ENCODE measurements around the gene SLC15A4. TPM values are rescaled to one million over a fixed set of nuclear protein-coding genes. Genes with fewer than 3 reads are reported as not detected.

Gene SLC15A4
- 10 to 100 TPM; 54.2 to 58.6 TPM for total RNA-seq

GRCh38 chr12:128823916-128824839, at the start of gene SLC15A4:
Gene SLC15A4 (minus strand): TSS chr12:128823958. CDS start chr12:128823943, 15 bp downstream.
- peak; percentile 98 for DNase-seq (ENCODE audit: low spot score)
- Mint-ChIP-seq H3K4me3 (peak within 1 kb of the TSS; percentile 80), H3K4me1 (ENCODE audit: low read depth in 2 of 2) (peaks cover 37 to 42% of the 10 kb centered on the region in 2 donors), H3K27me3 (no peaks in the 10 kb centered on the region), H3K27ac (peak within 1 kb of the TSS; percentile 71 to 80), H3K9me3 (no peaks in the 10 kb centered on the region), H3K36me3 (peaks cover 14% of the 10 kb centered on the region)
- ATAC-seq: peak; percentile 95 to 97

DNA sequence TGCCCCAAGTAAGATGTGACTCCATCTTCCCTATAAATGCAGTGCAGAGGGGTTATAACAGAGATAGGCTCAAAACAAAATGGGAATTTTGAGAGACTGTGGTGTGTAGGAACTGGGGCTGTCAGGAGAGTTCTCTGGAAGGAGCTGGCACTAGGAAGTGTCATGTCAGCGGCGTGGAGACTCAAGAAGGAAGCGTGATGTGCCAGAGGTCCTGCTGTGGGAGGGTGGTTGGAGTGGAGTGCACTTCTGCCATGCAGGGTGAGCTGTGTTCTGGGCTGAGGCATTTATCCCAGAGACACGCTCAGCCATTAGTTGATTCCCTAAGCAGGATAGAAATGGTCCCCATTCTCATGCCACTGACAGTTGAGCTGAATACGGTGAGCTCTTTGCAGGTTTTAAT, 48.5 kb upstream of the SLC15A4 start:
- no peak for DNase-seq (ENCODE audit: low spot score)
- Mint-ChIP-seq H3K36me3 (peaks cover 11% of the 10 kb centered on the region), H3K27ac (no peak overlapping the region), H3K4me1 (ENCODE audit: low read depth in 2 of 2) (no peaks in the 10 kb centered on the region), H3K27me3 (no peaks in the 10 kb centered on the region), H3K9me3 (no peaks in the 10 kb centered on the region), H3K4me3 (no peak overlapping the region)
- no peak for ATAC-seq

DNA sequence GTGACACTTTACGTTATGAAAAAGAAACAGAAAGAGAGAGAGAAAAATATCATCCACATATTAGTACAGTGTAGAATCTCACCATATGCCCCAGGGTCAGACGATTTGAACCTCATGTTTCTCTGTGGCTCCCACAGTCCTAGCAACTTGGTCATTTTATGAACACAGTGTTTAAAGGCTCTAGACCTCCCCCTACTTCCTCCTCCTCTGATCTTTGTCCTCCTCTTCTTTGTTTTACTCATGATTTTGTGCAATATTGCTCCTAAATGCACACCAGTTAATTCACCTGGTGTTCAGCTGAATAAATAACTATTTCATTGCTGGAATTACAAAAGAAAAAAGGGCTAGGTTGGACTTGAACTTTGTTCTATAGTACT, 47.7 kb upstream of the SLC15A4 start:
- ATAC-seq (no peak), DNase-seq (ENCODE audit: low spot score) (no peak)
- no peak overlapping the region for H3K27ac Mint-ChIP-seq
- no peaks in the 10 kb centered on the region for H3K9me3 Mint-ChIP-seq
- no peaks in the 10 kb centered on the region for H3K4me1 Mint-ChIP-seq (ENCODE audit: low read depth in 2 of 2)
- peaks cover 6% of the 10 kb centered on the region for H3K36me3 Mint-ChIP-seq
- H3K27me3 Mint-ChIP-seq: no peaks in the 10 kb centered on the region
- H3K4me3 Mint-ChIP-seq: no peak overlapping the region

DNA sequence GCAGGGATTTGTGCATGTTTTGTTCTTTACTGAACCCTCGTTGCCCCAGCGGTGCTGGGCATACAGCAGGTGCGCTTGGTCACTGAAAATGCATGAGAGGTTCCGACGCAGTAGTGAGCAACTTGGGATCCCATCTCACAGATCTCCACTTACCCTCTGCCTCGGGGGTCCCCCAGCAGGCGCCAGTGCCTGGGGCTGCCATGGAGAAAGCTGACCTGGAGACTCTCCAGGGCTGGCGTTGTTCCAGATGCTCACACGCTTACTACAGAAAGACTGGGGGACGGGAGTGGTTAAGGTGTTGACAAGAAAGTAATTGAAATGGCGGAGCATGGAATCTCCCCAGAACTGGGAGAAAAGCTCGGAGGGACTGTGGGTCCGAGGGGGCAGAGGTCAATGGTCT, 43.7 kb upstream of the SLC15A4 start:
- no peak overlapping the region for H3K27ac Mint-ChIP-seq
- no peaks in the 10 kb centered on the region for H3K27me3 Mint-ChIP-seq
- H3K9me3 Mint-ChIP-seq: no peaks in the 10 kb centered on the region
- peaks cover 0 to 3% of the 10 kb centered on the region in 2 donors for H3K4me1 Mint-ChIP-seq (ENCODE audit: low read depth in 2 of 2)
- DNase-seq (ENCODE audit: low spot score) (peak; percentile 34), ATAC-seq (no peak)
- no peaks in the 10 kb centered on the region for H3K36me3 Mint-ChIP-seq
- no peak overlapping the region for H3K4me3 Mint-ChIP-seq

GRCh38 chr12:128864516-128865186, 40.9 kb upstream of the SLC15A4 start:
- H3K36me3 Mint-ChIP-seq: no peaks in the 10 kb centered on the region
- ATAC-seq: no peak
- H3K27me3 Mint-ChIP-seq: peaks cover 0 to 7% of the 10 kb centered on the region in 2 donors
- peak overlapping the region in 1 of 2 donors; percentile 26 for H3K27ac Mint-ChIP-seq
- H3K4me1 Mint-ChIP-seq (ENCODE audit: low read depth in 2 of 2): peaks cover 0 to 3% of the 10 kb centered on the region in 2 donors
- H3K4me3 Mint-ChIP-seq: no peak overlapping the region
- H3K9me3 Mint-ChIP-seq: no peaks in the 10 kb centered on the region
- peak; percentile 10 for DNase-seq (ENCODE audit: low spot score)

GRCh38 chr12:128863957-128864356, 40.2 kb upstream of the SLC15A4 start:
- peaks cover 0 to 3% of the 10 kb centered on the region in 2 donors for H3K4me1 Mint-ChIP-seq (ENCODE audit: low read depth in 2 of 2)
- no peak overlapping the region for H3K4me3 Mint-ChIP-seq
- H3K27me3 Mint-ChIP-seq: peaks cover 0 to 7% of the 10 kb centered on the region in 2 donors
- peak overlapping the region in 1 of 2 donors; percentile 26 for H3K27ac Mint-ChIP-seq
- H3K9me3 Mint-ChIP-seq: no peaks in the 10 kb centered on the region
- ATAC-seq: no peak
- DNase-seq (ENCODE audit: low spot score): peak; percentile 16
- H3K36me3 Mint-ChIP-seq: no peaks in the 10 kb centered on the region

DNA sequence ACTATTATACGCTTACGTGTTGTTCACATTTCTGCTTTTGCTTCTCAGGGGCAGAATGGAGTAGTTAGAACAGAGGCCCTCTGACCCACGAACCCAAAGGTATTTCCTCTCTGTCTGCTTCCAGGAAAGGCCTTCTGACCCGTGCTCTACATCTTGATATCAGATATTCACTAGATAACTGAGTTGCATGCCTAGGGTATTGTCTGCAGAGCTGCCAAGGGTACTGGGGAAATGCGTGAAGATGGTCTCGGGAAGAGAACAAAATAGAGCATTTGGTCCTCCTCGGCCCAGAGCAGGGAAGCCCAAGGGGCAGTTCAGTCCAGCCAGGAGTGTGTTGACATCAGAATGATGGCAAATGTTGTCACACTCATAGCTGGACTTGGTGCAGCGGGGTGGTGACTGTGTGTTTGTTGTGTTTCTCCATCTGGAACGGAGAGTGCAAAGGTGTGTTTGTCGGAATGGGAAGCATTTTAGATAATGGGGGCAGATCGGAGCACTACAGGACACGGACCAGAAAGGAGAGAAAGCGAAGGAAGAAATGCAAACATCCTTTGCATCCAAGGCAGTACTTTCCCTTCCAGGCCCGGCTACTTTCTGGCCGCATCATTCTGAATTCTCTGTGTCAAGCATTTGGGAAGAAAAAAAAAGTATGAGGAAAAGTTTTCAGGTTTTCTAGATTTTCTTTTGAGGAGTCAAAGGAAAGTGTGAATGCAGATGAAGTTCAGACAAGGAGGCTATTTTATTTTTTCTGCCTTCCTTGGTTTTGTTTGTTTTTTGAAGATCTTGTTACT, 37.7 kb upstream of the SLC15A4 start:
- H3K4me1 Mint-ChIP-seq (ENCODE audit: low read depth in 2 of 2): peaks cover 0 to 4% of the 10 kb centered on the region in 2 donors
- H3K4me3 Mint-ChIP-seq: no peak overlapping the region
- H3K27me3 Mint-ChIP-seq: peaks cover under 1 to 7% of the 10 kb centered on the region in 2 donors
- H3K36me3 Mint-ChIP-seq: no peaks in the 10 kb centered on the region
- no peak overlapping the region for H3K27ac Mint-ChIP-seq
- ATAC-seq: no peak
- DNase-seq (ENCODE audit: low spot score): no peak
- no peaks in the 10 kb centered on the region for H3K9me3 Mint-ChIP-seq

DNA sequence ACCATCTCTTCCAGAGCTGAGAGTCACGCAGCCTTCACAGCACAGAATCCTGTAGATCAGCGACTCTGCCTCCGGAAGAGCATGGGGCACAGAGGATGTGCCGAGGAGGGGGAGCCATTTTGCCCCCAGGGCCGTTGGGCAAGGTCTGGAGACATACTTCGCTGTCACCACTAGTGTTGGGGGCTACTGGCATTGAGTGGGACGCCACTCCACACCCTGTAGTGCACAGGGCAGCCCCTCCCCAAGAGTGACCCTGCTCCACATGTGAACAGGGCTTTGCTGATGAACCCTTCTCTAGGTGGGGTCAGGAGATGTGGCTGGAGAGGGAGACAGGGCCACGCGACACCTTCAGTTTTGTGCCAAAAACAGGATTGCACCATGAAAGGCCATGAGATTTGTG, 35.6 kb upstream of the SLC15A4 start:
- Mint-ChIP-seq H3K27ac (no peak overlapping the region), H3K4me1 (ENCODE audit: low read depth in 2 of 2) (peaks cover 0 to 4% of the 10 kb centered on the region in 2 donors), H3K4me3 (no peak overlapping the region), H3K36me3 (no peaks in the 10 kb centered on the region), H3K9me3 (no peaks in the 10 kb centered on the region), H3K27me3 (peaks cover 3 to 13% of the 10 kb centered on the region in 2 donors)
- ATAC-seq (no peak), DNase-seq (ENCODE audit: low spot score) (no peak)

DNA sequence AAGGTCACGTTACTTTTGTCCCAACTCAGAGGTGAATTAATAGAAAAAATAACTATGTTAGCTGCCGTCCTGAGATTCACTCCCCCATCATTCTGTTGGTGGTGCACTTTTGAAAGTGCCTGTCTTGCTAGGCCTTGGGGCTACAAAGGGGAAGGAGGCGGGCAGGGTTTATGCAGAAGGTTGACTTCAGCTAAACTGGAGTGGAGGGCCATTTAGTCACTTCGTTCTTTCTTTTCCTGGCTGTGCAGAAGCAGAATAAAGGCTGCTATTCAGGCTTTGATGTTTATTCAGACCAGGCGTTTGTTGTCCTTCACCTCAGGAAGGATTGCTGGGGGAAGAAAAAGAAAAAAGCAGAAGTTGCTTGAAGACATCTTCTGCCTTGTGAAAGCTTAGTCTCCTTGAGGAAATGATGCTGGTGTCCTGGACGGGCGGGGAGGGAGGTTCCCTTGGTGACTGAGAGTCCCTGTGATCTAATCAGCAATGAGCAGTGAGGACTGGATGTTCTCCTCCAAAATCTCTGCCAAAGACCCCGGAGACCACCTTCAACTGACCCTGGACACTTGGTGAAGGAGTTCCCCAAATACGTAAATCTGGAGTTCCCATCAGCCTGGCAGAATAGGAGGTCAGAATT, 33.5 kb upstream of the SLC15A4 start:
- H3K4me1 Mint-ChIP-seq (ENCODE audit: low read depth in 2 of 2): peaks cover 0 to 7% of the 10 kb centered on the region in 2 donors
- H3K36me3 Mint-ChIP-seq: no peaks in the 10 kb centered on the region
- DNase-seq (ENCODE audit: low spot score) (no peak), ATAC-seq (no peak)
- no peaks in the 10 kb centered on the region for H3K9me3 Mint-ChIP-seq
- peaks cover 6 to 19% of the 10 kb centered on the region in 2 donors for H3K27me3 Mint-ChIP-seq
- H3K4me3 Mint-ChIP-seq: no peak overlapping the region
- no peak overlapping the region for H3K27ac Mint-ChIP-seq

DNA sequence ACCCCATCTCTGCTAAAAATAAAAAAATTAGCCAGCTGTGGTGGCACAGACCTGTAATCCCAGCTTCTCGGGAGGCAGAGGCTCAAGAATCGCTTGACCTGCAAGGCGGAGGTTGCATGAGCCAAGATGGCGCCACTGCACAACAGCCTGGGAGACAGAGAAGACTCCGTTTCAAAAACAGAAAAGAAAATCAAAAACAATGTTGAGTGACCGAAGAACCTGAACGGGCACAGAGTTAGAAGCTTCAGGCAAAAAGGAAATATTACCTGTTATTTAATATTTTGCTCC, 33.0 kb upstream of the SLC15A4 start:
- Mint-ChIP-seq H3K36me3 (no peaks in the 10 kb centered on the region), H3K9me3 (no peaks in the 10 kb centered on the region), H3K27ac (no peak overlapping the region), H3K4me1 (ENCODE audit: low read depth in 2 of 2) (peaks cover 0 to 7% of the 10 kb centered on the region in 2 donors), H3K27me3 (peaks cover 6 to 19% of the 10 kb centered on the region in 2 donors), H3K4me3 (no peak overlapping the region)
- DNase-seq (ENCODE audit: low spot score) (no peak), ATAC-seq (no peak)

GRCh38 chr12:128856035-128856790, 32.5 kb upstream of the SLC15A4 start:
- H3K27me3 Mint-ChIP-seq: peaks cover 6 to 13% of the 10 kb centered on the region in 2 donors
- ATAC-seq: no peak
- no peak for DNase-seq (ENCODE audit: low spot score)
- no peak overlapping the region for H3K4me3 Mint-ChIP-seq
- no peaks in the 10 kb centered on the region for H3K36me3 Mint-ChIP-seq
- no peaks in the 10 kb centered on the region for H3K9me3 Mint-ChIP-seq
- peaks cover 0 to 7% of the 10 kb centered on the region in 2 donors for H3K4me1 Mint-ChIP-seq (ENCODE audit: low read depth in 2 of 2)
- no peak overlapping the region for H3K27ac Mint-ChIP-seq

DNA sequence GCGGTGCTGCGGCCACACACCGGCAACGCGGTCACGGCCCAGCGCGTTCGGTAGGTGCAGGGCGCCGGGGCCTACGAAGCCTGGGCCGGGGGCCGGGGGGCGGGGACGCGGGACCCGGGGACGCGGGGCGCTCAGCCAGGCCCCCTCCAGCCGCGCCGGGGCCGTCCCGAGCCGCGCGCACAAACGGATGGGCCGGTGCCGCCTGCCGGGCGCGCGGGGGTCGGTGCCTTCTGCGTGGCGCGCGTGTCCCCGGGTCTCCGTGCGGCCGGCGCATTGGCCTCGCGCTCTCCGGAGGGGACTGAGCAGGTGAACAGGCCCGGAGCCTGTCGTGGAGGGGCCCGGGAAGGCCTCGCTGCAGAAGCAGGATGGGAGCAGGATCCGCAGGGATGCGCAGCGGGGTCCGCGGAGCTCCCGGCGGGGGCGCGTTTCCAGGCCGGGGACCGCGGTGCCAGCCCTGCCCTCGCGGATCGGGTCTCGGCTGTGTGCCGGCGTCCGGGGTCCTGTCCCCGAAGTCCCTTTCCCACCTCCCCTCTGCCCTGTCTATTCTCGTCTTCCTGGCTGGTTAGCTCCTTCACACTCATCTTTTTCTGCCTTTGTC, 29.9 kb upstream of the SLC15A4 start:
- Mint-ChIP-seq H3K4me1 (ENCODE audit: low read depth in 2 of 2) (peaks cover 0 to 7% of the 10 kb centered on the region in 2 donors), H3K27me3 (peaks cover 9 to 12% of the 10 kb centered on the region in 2 donors), H3K27ac (no peak overlapping the region), H3K4me3 (peak overlapping the region; percentile 79), H3K9me3 (no peaks in the 10 kb centered on the region), H3K36me3 (no peaks in the 10 kb centered on the region)
- DNase-seq (ENCODE audit: low spot score) (no peak), ATAC-seq (peak; percentile 31 to 67)
